Gastroesophageal sphincter (tissue), 4 donors: ENCODE results near the gene EGR2. TPM values are rescaled to one million over a fixed set of nuclear protein-coding genes. Genes with fewer than 3 reads are reported as not detected.
A peak's percentile ranks its signal among the peaks of the same experiment; 100 is the strongest.

Source experiments
- ATAC-seq: fragments of 150-250 bp; one replicate; pipeline ENCODE4 v1.9.1; 2016; ENCODE audit warnings: mild to moderate bottlenecking, moderate library complexity
- H3K27ac ChIP-seq, 4 donors: fragments of 200-600 bp; sonication (generic) in 3 of 4; 1 replicate in 3 of 4; 2 replicates in 1 of 4; pipeline ENCODE4 v1.5.1; 2016 to 2019
- H3K27me3 ChIP-seq: fragments of 200-600 bp; sonication (generic); one replicate; pipeline ENCODE4 v1.5.1; 2019
- H3K36me3 ChIP-seq, 2 donors: fragments of 200-600 bp; sonication (generic); one replicate each; pipeline ENCODE4 v1.5.1; 2019; ENCODE audit warnings: control low read depth in 1 of 2
- H3K4me1 ChIP-seq, 3 donors: fragments of 200-600 bp; sonication (generic); 1 replicate in 2 of 3; 2 replicates in 1 of 3; pipeline ENCODE4 v1.5.1; 2016 to 2019; ENCODE audit warnings: control low read depth in 2 of 3
- H3K4me3 ChIP-seq, 2 donors: fragments of 200-600 bp; sonication (generic); one replicate each; pipeline ENCODE4 v1.5.1; 2019; ENCODE audit warnings: mild to moderate bottlenecking in 1 of 2, moderate library complexity in 1 of 2
- H3K9me3 ChIP-seq, 3 donors: fragments of 200-600 bp; sonication (generic); one replicate each; pipeline ENCODE4 v1.5.1; 2017 to 2019; ENCODE audit warnings: control low read depth in 2 of 3
- EP300 ChIP-seq: sonication (generic); formaldehyde crosslinking; IDR thresholded peaks from one replicate; pipeline ENCODE4 v1.6.1; 2017; ENCODE audit warnings: antibody characterized with exemption, mild to moderate bottlenecking
- POLR2A ChIP-seq, 2 donors: fragments of 450-650 bp; IDR thresholded peaks; one replicate each; pipeline ENCODE4 v1.6.1; 2017; ENCODE audit warnings: antibody characterized with exemption in 2 of 2, mild to moderate bottlenecking in 2 of 2, moderate library complexity in 1 of 2
- POLR2AphosphoS5 ChIP-seq: sonication (generic); formaldehyde crosslinking; IDR thresholded peaks from one replicate; pipeline ENCODE4 v1.6.1; 2017; ENCODE audit warnings: antibody characterized with exemption
- WGBS, 2 donors: methylation state at CpG; one replicate each; pipeline ENCODE4 v1.1.5; 2018; ENCODE audit warnings: low coverage in 1 of 2; 5-methylcytosine and 5-hydroxymethylcytosine counted together
- total RNA-seq, 4 donors: library from RNA; depleted of rRNA; stranded (reverse); fragments of >200 nt; gene quantifications; one replicate each; pipeline ENCODE4 v1.1.0, GENCODE V29; 2016
- TF ChIP-seq, protein P1 (sequence below), 4 experiments: fragments of 200-600 bp in 2 of 4; fragments of 450-650 bp in 2 of 4; sonication (generic) in 1 of 4; IDR thresholded peaks; one replicate each; pipeline ENCODE4 v1.5.1; 2017 to 2019; ENCODE audit warnings: antibody characterized with exemption in 4 of 4, mild to moderate bottlenecking in 2 of 4, moderate library complexity in 2 of 4

The EGR2 gene
- total RNA-seq, 4 donors from 2014 or later, result 0.52 to 1.3 (median 1.1) TPM

DNA sequence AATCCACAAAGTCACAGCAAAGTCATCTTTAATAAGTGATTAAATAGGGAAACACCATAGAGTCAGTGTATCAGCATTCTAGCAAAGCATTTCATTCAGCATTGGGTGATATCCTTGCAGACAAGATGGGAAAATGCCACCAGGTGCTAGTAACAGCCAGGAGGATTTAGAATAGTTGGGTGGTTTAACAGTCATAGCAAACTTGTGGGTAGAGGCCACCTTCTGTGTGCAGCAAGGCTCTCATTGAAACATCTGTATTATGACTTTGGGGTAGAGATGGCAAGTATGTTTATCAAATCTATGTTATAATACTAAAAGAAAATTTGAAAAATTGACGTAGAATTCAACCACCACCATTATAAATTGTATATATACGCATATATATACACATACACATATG lies 38.0 kb downstream of the EGR2 start:
- no peak for ATAC-seq
- Histone ChIP-seq H3K27ac (no peak overlapping the region), H3K36me3 (no peaks in the 10 kb centered on the region), H3K27me3 (no peaks in the 10 kb centered on the region), H3K4me1 (no peaks in the 10 kb centered on the region), H3K4me3 (no peak overlapping the region), H3K9me3 (no peaks in the 10 kb centered on the region)
- WGBS, 2 donors, result 87 to 89% methylated on average over 2 of the region's 2 CpGs
- TF ChIP-seq EP300, result no peak
- TF ChIP-seq, protein P1, sequence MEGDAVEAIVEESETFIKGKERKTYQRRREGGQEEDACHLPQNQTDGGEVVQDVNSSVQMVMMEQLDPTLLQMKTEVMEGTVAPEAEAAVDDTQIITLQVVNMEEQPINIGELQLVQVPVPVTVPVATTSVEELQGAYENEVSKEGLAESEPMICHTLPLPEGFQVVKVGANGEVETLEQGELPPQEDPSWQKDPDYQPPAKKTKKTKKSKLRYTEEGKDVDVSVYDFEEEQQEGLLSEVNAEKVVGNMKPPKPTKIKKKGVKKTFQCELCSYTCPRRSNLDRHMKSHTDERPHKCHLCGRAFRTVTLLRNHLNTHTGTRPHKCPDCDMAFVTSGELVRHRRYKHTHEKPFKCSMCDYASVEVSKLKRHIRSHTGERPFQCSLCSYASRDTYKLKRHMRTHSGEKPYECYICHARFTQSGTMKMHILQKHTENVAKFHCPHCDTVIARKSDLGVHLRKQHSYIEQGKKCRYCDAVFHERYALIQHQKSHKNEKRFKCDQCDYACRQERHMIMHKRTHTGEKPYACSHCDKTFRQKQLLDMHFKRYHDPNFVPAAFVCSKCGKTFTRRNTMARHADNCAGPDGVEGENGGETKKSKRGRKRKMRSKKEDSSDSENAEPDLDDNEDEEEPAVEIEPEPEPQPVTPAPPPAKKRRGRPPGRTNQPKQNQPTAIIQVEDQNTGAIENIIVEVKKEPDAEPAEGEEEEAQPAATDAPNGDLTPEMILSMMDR (IDR thresholded peaks at IDR 0.05), result no peak
- TF ChIP-seq POLR2AphosphoS5, result no peak
- TF ChIP-seq POLR2A (IDR thresholded peaks at IDR 0.05), result no peak

DNA sequence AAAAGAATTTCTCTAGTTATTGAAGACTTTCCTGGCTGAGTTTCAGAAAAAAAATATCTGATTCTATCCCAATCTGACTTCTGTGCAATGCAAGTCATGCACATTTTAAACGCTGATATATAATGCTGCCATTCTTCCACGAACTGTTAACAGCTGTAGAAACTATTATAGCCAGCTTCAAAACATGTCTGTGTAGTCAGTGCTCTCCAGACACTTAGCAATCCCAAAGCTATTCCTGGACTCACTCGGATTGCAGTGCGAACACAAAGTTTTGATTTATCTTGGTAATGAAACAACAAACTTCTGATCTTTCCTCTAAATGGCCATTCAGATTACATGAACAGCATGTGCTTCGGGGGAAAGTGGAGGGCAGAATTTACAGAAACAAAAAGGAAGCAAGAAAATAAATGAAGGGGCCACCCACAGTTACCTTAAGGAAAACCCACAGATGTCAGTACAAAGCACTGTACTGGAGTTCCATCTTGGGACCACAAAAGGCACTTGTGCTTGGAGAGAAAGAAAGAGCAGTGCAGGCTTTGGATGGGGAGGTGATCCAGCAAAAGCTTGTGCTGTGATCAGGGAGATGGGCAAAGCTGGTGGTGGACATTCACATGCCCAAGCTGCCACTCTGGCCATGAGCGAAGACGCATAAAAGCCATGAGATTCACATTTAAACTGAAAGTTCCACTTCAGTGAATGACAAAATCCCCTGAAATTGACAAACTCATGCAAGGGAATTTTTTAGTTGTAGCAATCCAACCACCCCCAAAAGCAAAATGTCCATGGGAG lies 43.8 kb downstream of the EGR2 start:
- ATAC-seq, result no peak

DNA sequence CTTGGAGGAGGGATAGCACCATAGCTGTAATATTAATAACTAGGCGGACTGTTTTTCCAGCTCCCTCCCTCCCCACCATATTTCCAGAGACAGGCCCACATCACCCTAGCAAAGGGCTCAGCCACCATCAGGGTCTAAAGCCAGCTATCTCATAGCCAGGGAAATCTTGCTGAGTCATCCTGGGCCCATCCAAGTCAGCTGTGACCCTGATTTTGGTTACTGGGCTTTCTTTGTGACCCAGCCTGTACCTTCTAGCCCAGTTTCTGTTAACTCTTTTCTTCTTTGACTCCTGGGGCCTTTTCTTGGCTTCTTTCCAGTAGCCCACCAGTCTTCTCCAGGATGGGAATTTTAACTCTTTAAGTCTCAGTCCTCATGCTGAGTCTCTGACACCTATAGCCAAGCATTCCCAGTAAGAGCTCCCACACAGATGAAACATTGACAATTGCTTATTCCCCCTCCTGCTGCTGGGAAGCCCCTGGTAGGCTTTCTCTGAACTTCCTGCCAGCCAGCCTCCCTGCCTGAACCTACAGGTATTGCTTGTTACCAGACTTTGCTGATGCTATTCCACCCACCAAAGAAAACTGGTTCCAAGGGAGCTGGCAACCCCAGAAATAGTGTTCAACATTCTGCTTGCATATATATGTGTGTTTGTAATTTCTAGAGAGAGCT lies 46.5 kb downstream of the EGR2 start:
- no peaks in the 10 kb centered on the region for H3K36me3 ChIP-seq
- peaks cover 0 to 4% (median 0%) of the 10 kb centered on the region in 3 donors for H3K4me1 ChIP-seq
- TF ChIP-seq EP300 (no peak), POLR2AphosphoS5 (no peak), POLR2A (IDR thresholded peaks at IDR 0.05) (no peak)
- TF ChIP-seq, protein P1 (IDR thresholded peaks at IDR 0.05), result no peak
- ATAC-seq, result peak; percentile 39
- no peaks in the 10 kb centered on the region for H3K27me3 ChIP-seq
- H3K4me3 ChIP-seq, result no peak overlapping the region
- H3K9me3 ChIP-seq, result no peaks in the 10 kb centered on the region
- WGBS, 2 donors, result 86 to 90% methylated on average over 1 of the region's 1 CpG
- H3K27ac ChIP-seq, result no peak overlapping the region

More for the DNA sequence above, 43.8 kb downstream of the EGR2 start:
- Histone ChIP-seq H3K4me3 (no peak overlapping the region), H3K4me1 (peaks cover 0 to 4% (median 0%) of the 10 kb centered on the region in 3 donors), H3K27me3 (no peaks in the 10 kb centered on the region), H3K9me3 (no peaks in the 10 kb centered on the region), H3K27ac (no peak overlapping the region), H3K36me3 (no peaks in the 10 kb centered on the region)
- TF ChIP-seq POLR2A (IDR thresholded peaks at IDR 0.05) (no peak), EP300 (no peak), POLR2AphosphoS5 (no peak)
- TF ChIP-seq, protein P1 (IDR thresholded peaks at IDR 0.05), result no peak
- WGBS, 2 donors, result 23 to 34% methylated on average over 5 to 7 of the region's 7 CpGs

- 53 to 73% methylated on average over 3 of the region's 3 CpGs for WGBS, 2 donors
- Histone ChIP-seq H3K4me1 (peaks cover 0 to 4% (median 0%) of the 10 kb centered on the region in 3 donors), H3K4me3 (no peak overlapping the region), H3K27me3 (no peaks in the 10 kb centered on the region), H3K27ac (no peak overlapping the region), H3K36me3 (no peaks in the 10 kb centered on the region), H3K9me3 (no peaks in the 10 kb centered on the region)
- no peak for ATAC-seq
- TF ChIP-seq POLR2A (IDR thresholded peaks at IDR 0.05), result no peak
- TF ChIP-seq EP300, result no peak
- TF ChIP-seq, protein P1 (IDR thresholded peaks at IDR 0.05), result no peak
- no peak for TF ChIP-seq POLR2AphosphoS5
These were observed 49.8 kb downstream of the EGR2 start for GRCh38 chr10:62766386-62766785.
